Measurements from ENCODE around the gene RNU5D-1. TPM values are rescaled to one million over a fixed set of nuclear protein-coding genes. Genes with fewer than 3 reads are reported as not detected.
A peak's percentile ranks its signal among the peaks of the same experiment; 100 is the strongest.

The RNU5D-1 gene
- total RNA-seq, 2 donors from 2014 or later = not detected

DNA sequence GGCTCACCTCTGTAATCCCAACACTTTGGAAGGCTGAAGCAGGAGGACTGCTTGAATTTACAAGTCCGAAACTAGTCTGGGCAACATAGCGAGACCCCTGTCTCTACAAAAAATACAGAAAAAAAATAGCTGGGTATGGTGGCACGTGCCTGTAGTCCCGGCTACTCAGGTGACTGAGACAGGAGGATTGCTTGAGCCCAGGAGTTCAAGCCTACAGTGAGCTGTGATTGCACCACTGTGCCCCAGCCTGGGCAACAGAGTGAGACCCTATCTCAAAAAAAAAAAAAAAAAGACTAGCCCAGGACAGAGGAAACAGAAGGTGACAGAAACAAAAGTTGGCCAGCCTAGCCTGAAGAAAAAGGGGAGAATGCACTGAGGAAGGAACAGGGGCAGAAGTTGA, 35.3 kb downstream of the RNU5D-1 start:
- H3K4me3 Mint-ChIP-seq = no peak overlapping the region
- peaks cover 3% of the 10 kb centered on the region for H3K27me3 Mint-ChIP-seq (ENCODE audit: insufficient read depth)
- no peaks in the 10 kb centered on the region for H3K36me3 ChIP-seq (ENCODE audit: control insufficient read depth, insufficient read depth, low read length)
- peaks cover 6% of the 10 kb centered on the region for H3K4me1 Mint-ChIP-seq
- no peak for DNase-seq
- H3K9ac ChIP-seq (ENCODE audit: extremely low read depth, low read length, poor library complexity, severe bottlenecking) = no peak overlapping the region
- no peak overlapping the region for H3K27ac Mint-ChIP-seq
- TF ChIP-seq, protein P1, sequence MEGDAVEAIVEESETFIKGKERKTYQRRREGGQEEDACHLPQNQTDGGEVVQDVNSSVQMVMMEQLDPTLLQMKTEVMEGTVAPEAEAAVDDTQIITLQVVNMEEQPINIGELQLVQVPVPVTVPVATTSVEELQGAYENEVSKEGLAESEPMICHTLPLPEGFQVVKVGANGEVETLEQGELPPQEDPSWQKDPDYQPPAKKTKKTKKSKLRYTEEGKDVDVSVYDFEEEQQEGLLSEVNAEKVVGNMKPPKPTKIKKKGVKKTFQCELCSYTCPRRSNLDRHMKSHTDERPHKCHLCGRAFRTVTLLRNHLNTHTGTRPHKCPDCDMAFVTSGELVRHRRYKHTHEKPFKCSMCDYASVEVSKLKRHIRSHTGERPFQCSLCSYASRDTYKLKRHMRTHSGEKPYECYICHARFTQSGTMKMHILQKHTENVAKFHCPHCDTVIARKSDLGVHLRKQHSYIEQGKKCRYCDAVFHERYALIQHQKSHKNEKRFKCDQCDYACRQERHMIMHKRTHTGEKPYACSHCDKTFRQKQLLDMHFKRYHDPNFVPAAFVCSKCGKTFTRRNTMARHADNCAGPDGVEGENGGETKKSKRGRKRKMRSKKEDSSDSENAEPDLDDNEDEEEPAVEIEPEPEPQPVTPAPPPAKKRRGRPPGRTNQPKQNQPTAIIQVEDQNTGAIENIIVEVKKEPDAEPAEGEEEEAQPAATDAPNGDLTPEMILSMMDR (conservative IDR thresholded peaks at IDR 0.05) = no peak
- no peaks in the 10 kb centered on the region for H3K27me3 ChIP-seq (ENCODE audit: control insufficient read depth, insufficient read depth, low read length, poor library complexity, severe bottlenecking)
- peaks cover 2% of the 10 kb centered on the region for H3K4me1 ChIP-seq (ENCODE audit: control insufficient read depth, insufficient read depth, low read length)
- no peak overlapping the region for H3K4me3 ChIP-seq (ENCODE audit: low read length)
- no peaks in the 10 kb centered on the region for H3K36me3 Mint-ChIP-seq (ENCODE audit: low read depth)
- H3K9me3 Mint-ChIP-seq = no peaks in the 10 kb centered on the region
- H3K9me3 ChIP-seq (ENCODE audit: control insufficient read depth, low read length) = no peaks in the 10 kb centered on the region
- H3K27ac ChIP-seq (ENCODE audit: low read depth, low read length) = no peak overlapping the region
- WGBS, 2 experiments (ENCODE audit: insufficient coverage in 1 of 2, insufficient read length in 1 of 2) = 87 to 96% methylated on average over 3 to 4 of the region's 4 CpGs

DNA sequence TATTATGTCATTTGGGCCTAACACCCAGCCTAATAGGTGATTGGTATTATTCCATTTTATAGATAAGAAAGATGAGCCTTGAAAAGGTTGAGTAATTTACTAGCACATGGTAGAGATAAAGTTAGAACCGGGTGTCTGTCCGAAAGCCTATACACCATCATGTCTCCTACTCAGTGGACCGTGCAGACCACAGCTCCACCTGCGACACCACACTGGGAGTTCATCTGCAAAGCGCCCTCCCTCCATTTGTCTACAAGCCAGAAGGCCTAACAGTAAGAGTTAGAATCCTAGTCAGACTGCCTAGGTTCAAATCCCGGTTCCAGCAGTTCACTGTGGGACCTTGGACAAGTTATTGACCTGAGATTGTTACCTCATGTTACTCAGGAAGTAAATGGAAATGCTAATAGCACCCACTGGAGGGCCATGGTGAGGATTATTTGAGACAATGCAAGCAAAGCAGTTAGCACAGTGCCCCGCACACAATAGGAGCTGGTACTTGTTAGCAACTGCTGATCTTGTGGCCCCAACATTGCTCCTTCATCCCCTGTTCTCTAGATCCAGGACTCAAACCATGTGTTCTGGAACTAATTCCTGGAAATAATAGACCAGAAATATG, 36.0 kb downstream of the RNU5D-1 start:
- DNase-seq = no peak
- Histone ChIP-seq H3K27ac (ENCODE audit: low read depth, low read length) (no peak overlapping the region), H3K4me1 (ENCODE audit: control insufficient read depth, insufficient read depth, low read length) (peaks cover 2% of the 10 kb centered on the region), H3K9ac (ENCODE audit: extremely low read depth, low read length, poor library complexity, severe bottlenecking) (no peak overlapping the region), H3K9me3 (ENCODE audit: control insufficient read depth, low read length) (no peaks in the 10 kb centered on the region), H3K36me3 (ENCODE audit: control insufficient read depth, insufficient read depth, low read length) (no peaks in the 10 kb centered on the region), H3K27me3 (ENCODE audit: control insufficient read depth, insufficient read depth, low read length, poor library complexity, severe bottlenecking) (no peaks in the 10 kb centered on the region), H3K4me3 (ENCODE audit: low read length) (no peak overlapping the region)
- TF ChIP-seq, protein P1 (conservative IDR thresholded peaks at IDR 0.05) = peak; percentile 34
- no peaks in the 10 kb centered on the region for H3K36me3 Mint-ChIP-seq (ENCODE audit: low read depth)
- no peak overlapping the region for H3K27ac Mint-ChIP-seq
- H3K4me3 Mint-ChIP-seq = no peak overlapping the region
- WGBS, 2 experiments (ENCODE audit: insufficient coverage in 1 of 2, insufficient read length in 1 of 2) = 95 to 97% methylated on average over 3 to 7 of the region's 7 CpGs
- peaks cover 3% of the 10 kb centered on the region for H3K27me3 Mint-ChIP-seq (ENCODE audit: insufficient read depth)
- peaks cover 6% of the 10 kb centered on the region for H3K4me1 Mint-ChIP-seq
- H3K9me3 Mint-ChIP-seq = no peaks in the 10 kb centered on the region

DNA sequence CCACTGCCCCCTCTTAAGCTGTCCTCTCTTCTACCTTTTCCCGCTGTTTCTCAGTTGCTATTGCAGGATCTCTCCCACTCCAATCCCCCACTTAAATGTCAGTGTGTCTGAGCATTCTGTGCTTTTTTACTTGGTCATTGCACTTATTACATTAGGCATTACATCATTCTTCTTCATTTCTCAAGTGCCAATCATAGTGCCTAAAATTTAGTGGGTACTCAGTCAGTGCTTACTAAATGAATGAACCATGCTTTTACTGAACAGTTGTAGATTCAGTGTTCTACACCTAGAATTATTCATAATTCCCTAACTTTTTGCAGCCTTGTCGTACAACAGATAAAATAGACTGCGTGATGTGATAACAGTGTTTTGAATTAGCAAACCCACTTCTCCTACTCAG, 37.1 kb downstream of the RNU5D-1 start:
- H3K4me1 ChIP-seq (ENCODE audit: control insufficient read depth, insufficient read depth, low read length) = peaks cover 2% of the 10 kb centered on the region
- Mint-ChIP-seq H3K36me3 (ENCODE audit: low read depth) (no peaks in the 10 kb centered on the region), H3K27me3 (ENCODE audit: insufficient read depth) (peaks cover 3% of the 10 kb centered on the region), H3K4me3 (no peak overlapping the region), H3K27ac (no peak overlapping the region), H3K4me1 (peaks cover 6% of the 10 kb centered on the region), H3K9me3 (no peaks in the 10 kb centered on the region)
- no peak overlapping the region for H3K4me3 ChIP-seq (ENCODE audit: low read length)
- TF ChIP-seq, protein P1 (conservative IDR thresholded peaks at IDR 0.05) = no peak
- no peak for DNase-seq
- 97 to 100% methylated on average over 2 to 3 of the region's 3 CpGs for WGBS, 2 experiments (ENCODE audit: insufficient coverage in 1 of 2, insufficient read length in 1 of 2)
- no peaks in the 10 kb centered on the region for H3K36me3 ChIP-seq (ENCODE audit: control insufficient read depth, insufficient read depth, low read length)
- no peaks in the 10 kb centered on the region for H3K9me3 ChIP-seq (ENCODE audit: control insufficient read depth, low read length)
- H3K27ac ChIP-seq (ENCODE audit: low read depth, low read length) = no peak overlapping the region
- no peaks in the 10 kb centered on the region for H3K27me3 ChIP-seq (ENCODE audit: control insufficient read depth, insufficient read depth, low read length, poor library complexity, severe bottlenecking)
- no peak overlapping the region for H3K9ac ChIP-seq (ENCODE audit: extremely low read depth, low read length, poor library complexity, severe bottlenecking)
